ENCODE results near the gene DBNL. TPM values are rescaled to one million over a fixed set of nuclear protein-coding genes. Genes with fewer than 3 reads are reported as not detected.

Gene DBNL
- total RNA-seq, 4 donors from 2014 or later = 92.2 to 132 (median 124) TPM

- H3K4me1 ChIP-seq = peaks cover 0 to 98% (median 22%) of the 10 kb centered on the region in 3 donors
- peak in 1 of 2 donors; percentile 29 for TF ChIP-seq POLR2A (IDR thresholded peaks at IDR 0.05)
- TF ChIP-seq CTCF (IDR thresholded peaks at IDR 0.05) = no peak
- peak; percentile 23 for TF ChIP-seq POLR2AphosphoS5 (IDR thresholded peaks at IDR 0.05)
- H3K4me3 ChIP-seq = peak within 1 kb of the TSS; percentile 37 to 68
- no peaks in the 10 kb centered on the region for H3K27me3 ChIP-seq
- ATAC-seq = peak; percentile 52
- H3K36me3 ChIP-seq = peaks cover 0 to 27% of the 10 kb centered on the region in 2 donors
- 0% methylated on average over 4 of the region's 87 CpGs; no CpG with 5 or more reads in 1 of the 2 donors for WGBS, 2 donors (ENCODE audit: low coverage in 1 of 2)
- no peaks in the 10 kb centered on the region for H3K9me3 ChIP-seq
- H3K27ac ChIP-seq = peak within 1 kb of the TSS; percentile 76 to 93 (median 92)
Observed at GRCh38 chr7:44103923-44104859, 59.7 kb downstream of the DBNL start, which contains the start of gene AEBP1. Gene AEBP1 (plus strand): TSS chr7:44104345. CDS start chr7:44104666, 321 bp downstream.

GRCh38 chr7:44104860-44105771 is 60.6 kb downstream of the DBNL start:
- no peaks in the 10 kb centered on the region for H3K27me3 ChIP-seq
- H3K4me1 ChIP-seq = peaks cover 0 to 97% (median 22%) of the 10 kb centered on the region in 3 donors
- peak overlapping the region; percentile 37 to 68 for H3K4me3 ChIP-seq
- H3K36me3 ChIP-seq = peaks cover 0 to 37% of the 10 kb centered on the region in 2 donors
- 24 to 32% methylated on average over 2 to 8 of the region's 28 CpGs for WGBS, 2 donors (ENCODE audit: low coverage in 1 of 2)
- peak; percentile 64 for ATAC-seq
- no peaks in the 10 kb centered on the region for H3K9me3 ChIP-seq
- peak overlapping the region; percentile 76 to 93 (median 92) for H3K27ac ChIP-seq
- TF ChIP-seq POLR2A (IDR thresholded peaks at IDR 0.05) (no peak), POLR2AphosphoS5 (IDR thresholded peaks at IDR 0.05) (peak; percentile 81), CTCF (IDR thresholded peaks at IDR 0.05) (peak in 1 of 4 experiments; percentile 37)

GRCh38 chr7:44105832-44106231 is 61.3 kb downstream of the DBNL start:
- H3K27ac ChIP-seq = peak overlapping the region; percentile 76 to 93 (median 92)
- no CpG with 5 or more reads among the region's 2 CpGs for WGBS, 2 donors (ENCODE audit: low coverage in 1 of 2)
- H3K36me3 ChIP-seq = peaks cover 0 to 44% of the 10 kb centered on the region in 2 donors
- TF ChIP-seq CTCF (IDR thresholded peaks at IDR 0.05) (no peak), POLR2A (IDR thresholded peaks at IDR 0.05) (no peak), POLR2AphosphoS5 (IDR thresholded peaks at IDR 0.05) (no peak)
- H3K4me1 ChIP-seq = peaks cover 0 to 97% (median 16%) of the 10 kb centered on the region in 3 donors
- no peaks in the 10 kb centered on the region for H3K27me3 ChIP-seq
- H3K4me3 ChIP-seq = peak overlapping the region in 1 of 2 donors; percentile 68
- no peaks in the 10 kb centered on the region for H3K9me3 ChIP-seq
- ATAC-seq = no peak

- Histone ChIP-seq H3K27ac (peak overlapping the region in 3 of 4 donors; percentile 91 to 93 (median 92)), H3K36me3 (peaks cover 0 to 50% of the 10 kb centered on the region in 2 donors)
Observed at GRCh38 chr7:44106311-44107065, 62.0 kb downstream of the DBNL start.

More at GRCh38 chr7:44106311-44107065, 62.0 kb downstream of the DBNL start:
- H3K9me3 ChIP-seq = no peaks in the 10 kb centered on the region
- H3K4me3 ChIP-seq = peak overlapping the region in 1 of 2 donors; percentile 68
- TF ChIP-seq CTCF (IDR thresholded peaks at IDR 0.05) (no peak), POLR2AphosphoS5 (IDR thresholded peaks at IDR 0.05) (no peak), POLR2A (IDR thresholded peaks at IDR 0.05) (no peak), EP300 (IDR thresholded peaks at IDR 0.05) (no peak)
- WGBS, 2 donors (ENCODE audit: low coverage in 1 of 2) = 81 to 100% methylated on average over 1 to 3 of the region's 10 CpGs
- H3K27me3 ChIP-seq = no peaks in the 10 kb centered on the region
- no peak for ATAC-seq
- H3K4me1 ChIP-seq = peaks cover 0 to 96% (median 16%) of the 10 kb centered on the region in 3 donors
